HEK293 (cell line): ENCODE measurements around the gene FOXO3.

Experiments
- CTCF ChIA-PET: fragments of 350-600 bp; formaldehyde crosslinking; extraction: SDS; loops from one replicate; lab custom pipeline; 2021; ENCODE audit warnings: antibody characterized with exemption; lab: Yijun Ruan, JAX
- POLR2A ChIA-PET: fragments of 300-600 bp; formaldehyde crosslinking; extraction: SDS; loops from one replicate; lab custom pipeline; 2020; ENCODE audit warnings: antibody characterized with exemption, inconsistent platforms; lab: Yijun Ruan, JAX
- H3K27ac ChIP-seq: fragments of 200-500 bp; sonication (Bioruptor generic); 2 replicates; pipeline ENCODE4 v1.5.1; 2014; ENCODE audit warnings: low read depth, low read length, control low read depth, inconsistent platforms; ENCODE audit errors: extremely low read depth
- H3K36me3 ChIP-seq, 2 experiments: fragments of 200-500 bp in 1 of 2; sonication (Bioruptor generic) in 1 of 2; 1 replicate in 1 of 2; 2 replicates in 1 of 2; pipeline ENCODE4 v1.5.1; 2014 to 2017; ENCODE audit warnings: inconsistent platforms in 2 of 2, low read length in 2 of 2; ENCODE audit not compliant: control insufficient read depth in 2 of 2, insufficient read depth in 1 of 2
- H3K4me1 ChIP-seq: fragments of 200-500 bp; sonication (Bioruptor generic); 2 replicates; pipeline ENCODE4 v1.5.1; 2014; ENCODE audit warnings: mild to moderate bottlenecking, low read length, inconsistent platforms; ENCODE audit not compliant: control insufficient read depth, insufficient read depth
- H3K4me3 ChIP-seq: 2 replicates; pipeline ENCODE4 v1.5.1; 2011; ENCODE audit warnings: low read depth, mild to moderate bottlenecking, control low read depth, low read length, moderate library complexity
- H3K9me3 ChIP-seq: fragments of 200-500 bp; sonication (Bioruptor generic); 2 replicates; pipeline ENCODE4 v1.5.1; 2014; ENCODE audit warnings: low read depth, low read length, inconsistent platforms; ENCODE audit not compliant: control insufficient read depth, insufficient read depth
- SCRT2 ChIP-seq: fragments of 450-650 bp; formaldehyde crosslinking; IDR thresholded peaks from 2 replicates; pipeline ENCODE4 v1.5.1; 2016; ENCODE audit warnings: missing biosample characterization, missing genetic modification characterization
- SETDB1 ChIP-seq: IDR thresholded peaks from one replicate; pipeline ENCODE4 v1.6.1; 2017; ENCODE audit warnings: mild to moderate bottlenecking, low read length, moderate library complexity, mixed read lengths; ENCODE audit not compliant: insufficient read length
- ZNF10 ChIP-seq: fragments of 450-650 bp; formaldehyde crosslinking; IDR thresholded peaks from 2 replicates; pipeline ENCODE4 v1.5.1; 2017; ENCODE audit warnings: missing biosample characterization, missing genetic modification characterization
- ZNF174 ChIP-seq: fragments of 450-650 bp; formaldehyde crosslinking; IDR thresholded peaks from 2 replicates; pipeline ENCODE4 v1.5.0; 2017; ENCODE audit warnings: missing biosample characterization, mild to moderate bottlenecking, missing genetic modification characterization
- ZNF23 ChIP-seq: fragments of 450-650 bp; formaldehyde crosslinking; IDR thresholded peaks from 2 replicates; pipeline ENCODE4 v1.5.1; 2016; ENCODE audit warnings: missing biosample characterization, missing genetic modification characterization, borderline replicate concordance
- ZNF37A ChIP-seq: fragments of 450-650 bp; IDR thresholded peaks from 2 replicates; pipeline ENCODE4 v1.5.1; 2018; ENCODE audit warnings: missing biosample characterization, missing genetic modification characterization
- ZNF510 ChIP-seq: fragments of 450-650 bp; formaldehyde crosslinking; IDR thresholded peaks from 2 replicates; pipeline ENCODE4 v1.5.1; 2018; ENCODE audit warnings: mild to moderate bottlenecking, missing genetic modification characterization, missing biosample characterization; ENCODE audit not compliant: insufficient replicate concordance
- TF ChIP-seq, protein P1 (sequence below): fragments of 450-650 bp; formaldehyde crosslinking; IDR thresholded peaks from 2 replicates; pipeline ENCODE4; 2016; ENCODE audit warnings: missing biosample characterization, missing genetic modification characterization
- TF ChIP-seq, protein P2 (sequence below): fragments of 450-650 bp; formaldehyde crosslinking; IDR thresholded peaks from 2 replicates; pipeline ENCODE4 v1.5.1; 2017; ENCODE audit warnings: missing biosample characterization, missing genetic modification characterization
- TF ChIP-seq, protein P3 (sequence below): fragments of 450-650 bp; formaldehyde crosslinking; IDR thresholded peaks from 2 replicates; pipeline ENCODE4 v1.5.1; 2016; ENCODE audit warnings: missing biosample characterization, missing genetic modification characterization, borderline replicate concordance
- TF ChIP-seq, protein P4 (sequence below): fragments of 450-650 bp; formaldehyde crosslinking; IDR thresholded peaks from 2 replicates; pipeline ENCODE4 v1.5.1; 2016; ENCODE audit warnings: missing biosample characterization, missing genetic modification characterization
- TF ChIP-seq, protein P5 (sequence below): fragments of 450-650 bp; formaldehyde crosslinking; IDR thresholded peaks from 2 replicates; pipeline ENCODE4 v1.5.1; 2016; ENCODE audit warnings: missing biosample characterization, missing genetic modification characterization

FOXO3 gene

DNA sequence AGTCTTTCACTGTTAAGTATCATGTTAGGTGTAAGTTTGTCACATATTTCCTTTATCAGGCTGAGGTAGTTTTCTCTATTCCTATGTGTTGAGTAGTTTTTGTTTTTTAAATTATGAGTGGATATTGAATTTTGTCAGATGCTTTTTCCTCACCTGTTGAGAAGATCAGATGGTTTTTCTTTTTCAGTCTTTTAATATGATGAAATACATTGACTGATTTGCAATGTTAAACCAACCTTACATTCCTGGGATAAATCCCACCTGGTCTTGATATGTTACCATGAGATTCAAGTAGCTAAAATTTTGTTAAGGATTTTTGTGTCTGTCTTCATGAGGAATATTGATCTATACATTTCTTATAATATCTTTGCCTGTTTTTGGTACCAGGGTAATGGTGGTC is 52.1 kb downstream of the FOXO3 start:
- CTCF ChIA-PET: no interaction called here

DNA sequence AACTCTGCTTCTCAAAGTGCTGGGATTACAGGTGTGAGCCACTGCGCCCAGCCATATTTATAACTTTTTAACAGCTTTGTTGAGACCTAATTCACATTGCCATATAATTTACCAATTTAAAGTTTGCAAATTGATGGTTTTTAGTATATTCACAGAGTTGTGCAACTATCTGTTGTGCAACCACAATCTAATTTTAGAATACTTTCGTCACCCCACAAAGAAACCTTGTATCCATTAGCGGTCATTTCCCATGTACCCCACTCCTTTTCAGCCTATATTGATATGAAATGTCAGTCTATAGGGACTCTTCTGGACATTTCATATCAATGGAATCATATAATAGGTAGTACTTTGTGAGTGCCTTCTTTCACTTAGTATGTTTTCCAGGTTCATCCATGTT is 55.8 kb downstream of the FOXO3 start:
- Histone ChIP-seq H3K4me1 (peaks cover 28% of the 10 kb centered on the region), H3K36me3 (no peaks in the 10 kb centered on the region), H3K27ac (no peak overlapping the region), H3K4me3 (no peak overlapping the region), H3K9me3 (no peaks in the 10 kb centered on the region)
- CTCF ChIA-PET: no interaction called here
- POLR2A ChIA-PET: interaction anchor here (0.7 kb wide), 1 partner anchor 204 kb away, joined by 13 read pairs; no protein-coding TSS in a partner anchor
- TF ChIP-seq, protein P1, sequence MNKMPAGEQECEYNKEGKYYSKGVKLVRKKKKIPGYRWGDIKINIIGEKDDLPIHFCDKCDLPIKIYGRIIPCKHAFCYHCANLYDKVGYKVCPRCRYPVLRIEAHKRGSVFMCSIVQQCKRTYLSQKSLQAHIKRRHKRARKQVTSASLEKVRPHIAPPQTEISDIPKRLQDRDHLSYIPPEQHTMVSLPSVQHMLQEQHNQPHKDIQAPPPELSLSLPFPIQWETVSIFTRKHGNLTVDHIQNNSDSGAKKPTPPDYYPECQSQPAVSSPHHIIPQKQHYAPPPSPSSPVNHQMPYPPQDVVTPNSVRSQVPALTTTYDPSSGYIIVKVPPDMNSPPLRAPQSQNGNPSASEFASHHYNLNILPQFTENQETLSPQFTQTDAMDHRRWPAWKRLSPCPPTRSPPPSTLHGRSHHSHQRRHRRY: no peak
- TF ChIP-seq, protein P2, sequence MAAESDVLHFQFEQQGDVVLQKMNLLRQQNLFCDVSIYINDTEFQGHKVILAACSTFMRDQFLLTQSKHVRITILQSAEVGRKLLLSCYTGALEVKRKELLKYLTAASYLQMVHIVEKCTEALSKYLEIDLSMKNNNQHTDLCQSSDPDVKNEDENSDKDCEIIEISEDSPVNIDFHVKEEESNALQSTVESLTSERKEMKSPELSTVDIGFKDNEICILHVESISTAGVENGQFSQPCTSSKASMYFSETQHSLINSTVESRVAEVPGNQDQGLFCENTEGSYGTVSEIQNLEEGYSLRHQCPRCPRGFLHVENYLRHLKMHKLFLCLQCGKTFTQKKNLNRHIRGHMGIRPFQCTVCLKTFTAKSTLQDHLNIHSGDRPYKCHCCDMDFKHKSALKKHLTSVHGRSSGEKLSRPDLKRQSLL (tag by site-specific recombination): no peak
- TF ChIP-seq, protein P3, sequence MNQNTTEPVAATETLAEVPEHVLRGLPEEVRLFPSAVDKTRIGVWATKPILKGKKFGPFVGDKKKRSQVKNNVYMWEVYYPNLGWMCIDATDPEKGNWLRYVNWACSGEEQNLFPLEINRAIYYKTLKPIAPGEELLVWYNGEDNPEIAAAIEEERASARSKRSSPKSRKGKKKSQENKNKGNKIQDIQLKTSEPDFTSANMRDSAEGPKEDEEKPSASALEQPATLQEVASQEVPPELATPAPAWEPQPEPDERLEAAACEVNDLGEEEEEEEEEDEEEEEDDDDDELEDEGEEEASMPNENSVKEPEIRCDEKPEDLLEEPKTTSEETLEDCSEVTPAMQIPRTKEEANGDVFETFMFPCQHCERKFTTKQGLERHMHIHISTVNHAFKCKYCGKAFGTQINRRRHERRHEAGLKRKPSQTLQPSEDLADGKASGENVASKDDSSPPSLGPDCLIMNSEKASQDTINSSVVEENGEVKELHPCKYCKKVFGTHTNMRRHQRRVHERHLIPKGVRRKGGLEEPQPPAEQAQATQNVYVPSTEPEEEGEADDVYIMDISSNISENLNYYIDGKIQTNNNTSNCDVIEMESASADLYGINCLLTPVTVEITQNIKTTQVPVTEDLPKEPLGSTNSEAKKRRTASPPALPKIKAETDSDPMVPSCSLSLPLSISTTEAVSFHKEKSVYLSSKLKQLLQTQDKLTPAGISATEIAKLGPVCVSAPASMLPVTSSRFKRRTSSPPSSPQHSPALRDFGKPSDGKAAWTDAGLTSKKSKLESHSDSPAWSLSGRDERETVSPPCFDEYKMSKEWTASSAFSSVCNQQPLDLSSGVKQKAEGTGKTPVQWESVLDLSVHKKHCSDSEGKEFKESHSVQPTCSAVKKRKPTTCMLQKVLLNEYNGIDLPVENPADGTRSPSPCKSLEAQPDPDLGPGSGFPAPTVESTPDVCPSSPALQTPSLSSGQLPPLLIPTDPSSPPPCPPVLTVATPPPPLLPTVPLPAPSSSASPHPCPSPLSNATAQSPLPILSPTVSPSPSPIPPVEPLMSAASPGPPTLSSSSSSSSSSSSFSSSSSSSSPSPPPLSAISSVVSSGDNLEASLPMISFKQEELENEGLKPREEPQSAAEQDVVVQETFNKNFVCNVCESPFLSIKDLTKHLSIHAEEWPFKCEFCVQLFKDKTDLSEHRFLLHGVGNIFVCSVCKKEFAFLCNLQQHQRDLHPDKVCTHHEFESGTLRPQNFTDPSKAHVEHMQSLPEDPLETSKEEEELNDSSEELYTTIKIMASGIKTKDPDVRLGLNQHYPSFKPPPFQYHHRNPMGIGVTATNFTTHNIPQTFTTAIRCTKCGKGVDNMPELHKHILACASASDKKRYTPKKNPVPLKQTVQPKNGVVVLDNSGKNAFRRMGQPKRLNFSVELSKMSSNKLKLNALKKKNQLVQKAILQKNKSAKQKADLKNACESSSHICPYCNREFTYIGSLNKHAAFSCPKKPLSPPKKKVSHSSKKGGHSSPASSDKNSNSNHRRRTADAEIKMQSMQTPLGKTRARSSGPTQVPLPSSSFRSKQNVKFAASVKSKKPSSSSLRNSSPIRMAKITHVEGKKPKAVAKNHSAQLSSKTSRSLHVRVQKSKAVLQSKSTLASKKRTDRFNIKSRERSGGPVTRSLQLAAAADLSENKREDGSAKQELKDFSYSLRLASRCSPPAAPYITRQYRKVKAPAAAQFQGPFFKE (tag by site-specific recombination): no peak
- TF ChIP-seq, protein P4, sequence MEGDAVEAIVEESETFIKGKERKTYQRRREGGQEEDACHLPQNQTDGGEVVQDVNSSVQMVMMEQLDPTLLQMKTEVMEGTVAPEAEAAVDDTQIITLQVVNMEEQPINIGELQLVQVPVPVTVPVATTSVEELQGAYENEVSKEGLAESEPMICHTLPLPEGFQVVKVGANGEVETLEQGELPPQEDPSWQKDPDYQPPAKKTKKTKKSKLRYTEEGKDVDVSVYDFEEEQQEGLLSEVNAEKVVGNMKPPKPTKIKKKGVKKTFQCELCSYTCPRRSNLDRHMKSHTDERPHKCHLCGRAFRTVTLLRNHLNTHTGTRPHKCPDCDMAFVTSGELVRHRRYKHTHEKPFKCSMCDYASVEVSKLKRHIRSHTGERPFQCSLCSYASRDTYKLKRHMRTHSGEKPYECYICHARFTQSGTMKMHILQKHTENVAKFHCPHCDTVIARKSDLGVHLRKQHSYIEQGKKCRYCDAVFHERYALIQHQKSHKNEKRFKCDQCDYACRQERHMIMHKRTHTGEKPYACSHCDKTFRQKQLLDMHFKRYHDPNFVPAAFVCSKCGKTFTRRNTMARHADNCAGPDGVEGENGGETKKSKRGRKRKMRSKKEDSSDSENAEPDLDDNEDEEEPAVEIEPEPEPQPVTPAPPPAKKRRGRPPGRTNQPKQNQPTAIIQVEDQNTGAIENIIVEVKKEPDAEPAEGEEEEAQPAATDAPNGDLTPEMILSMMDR (tag by site-specific recombination): no peak
- no peak for TF ChIP-seq ZNF10 (tag by site-specific recombination)
- TF ChIP-seq, protein P5, sequence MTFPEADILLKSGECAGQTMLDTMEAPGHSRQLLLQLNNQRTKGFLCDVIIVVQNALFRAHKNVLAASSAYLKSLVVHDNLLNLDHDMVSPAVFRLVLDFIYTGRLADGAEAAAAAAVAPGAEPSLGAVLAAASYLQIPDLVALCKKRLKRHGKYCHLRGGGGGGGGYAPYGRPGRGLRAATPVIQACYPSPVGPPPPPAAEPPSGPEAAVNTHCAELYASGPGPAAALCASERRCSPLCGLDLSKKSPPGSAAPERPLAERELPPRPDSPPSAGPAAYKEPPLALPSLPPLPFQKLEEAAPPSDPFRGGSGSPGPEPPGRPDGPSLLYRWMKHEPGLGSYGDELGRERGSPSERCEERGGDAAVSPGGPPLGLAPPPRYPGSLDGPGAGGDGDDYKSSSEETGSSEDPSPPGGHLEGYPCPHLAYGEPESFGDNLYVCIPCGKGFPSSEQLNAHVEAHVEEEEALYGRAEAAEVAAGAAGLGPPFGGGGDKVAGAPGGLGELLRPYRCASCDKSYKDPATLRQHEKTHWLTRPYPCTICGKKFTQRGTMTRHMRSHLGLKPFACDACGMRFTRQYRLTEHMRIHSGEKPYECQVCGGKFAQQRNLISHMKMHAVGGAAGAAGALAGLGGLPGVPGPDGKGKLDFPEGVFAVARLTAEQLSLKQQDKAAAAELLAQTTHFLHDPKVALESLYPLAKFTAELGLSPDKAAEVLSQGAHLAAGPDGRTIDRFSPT: no peak
- TF ChIP-seq ZNF510 (tag by site-specific recombination): no peak
- TF ChIP-seq ZNF23 (tag by site-specific recombination): no peak
- TF ChIP-seq ZNF174 (tag by site-specific recombination): no peak

More for the DNA sequence above, 52.1 kb downstream of the FOXO3 start:
- Histone ChIP-seq H3K4me1 (peaks cover 12% of the 10 kb centered on the region), H3K4me3 (no peak overlapping the region), H3K9me3 (no peaks in the 10 kb centered on the region), H3K36me3 (no peaks in the 10 kb centered on the region), H3K27ac (no peak overlapping the region)
- POLR2A ChIA-PET: no interaction called here
- TF ChIP-seq SETDB1 (peak; percentile 4), SCRT2 (tag by site-specific recombination) (peak; percentile 42; the same call in 1 of the 2 replicates), ZNF37A (tag by site-specific recombination) (no peak)
